KG1 (cell line): ENCODE results near the gene ANO1.

ENCODE experiments used
- DNase-seq: peaks from one replicate; lab custom pipeline; 2025; lab: John Stamatoyannopoulos, UW

The ANO1 gene

DNA sequence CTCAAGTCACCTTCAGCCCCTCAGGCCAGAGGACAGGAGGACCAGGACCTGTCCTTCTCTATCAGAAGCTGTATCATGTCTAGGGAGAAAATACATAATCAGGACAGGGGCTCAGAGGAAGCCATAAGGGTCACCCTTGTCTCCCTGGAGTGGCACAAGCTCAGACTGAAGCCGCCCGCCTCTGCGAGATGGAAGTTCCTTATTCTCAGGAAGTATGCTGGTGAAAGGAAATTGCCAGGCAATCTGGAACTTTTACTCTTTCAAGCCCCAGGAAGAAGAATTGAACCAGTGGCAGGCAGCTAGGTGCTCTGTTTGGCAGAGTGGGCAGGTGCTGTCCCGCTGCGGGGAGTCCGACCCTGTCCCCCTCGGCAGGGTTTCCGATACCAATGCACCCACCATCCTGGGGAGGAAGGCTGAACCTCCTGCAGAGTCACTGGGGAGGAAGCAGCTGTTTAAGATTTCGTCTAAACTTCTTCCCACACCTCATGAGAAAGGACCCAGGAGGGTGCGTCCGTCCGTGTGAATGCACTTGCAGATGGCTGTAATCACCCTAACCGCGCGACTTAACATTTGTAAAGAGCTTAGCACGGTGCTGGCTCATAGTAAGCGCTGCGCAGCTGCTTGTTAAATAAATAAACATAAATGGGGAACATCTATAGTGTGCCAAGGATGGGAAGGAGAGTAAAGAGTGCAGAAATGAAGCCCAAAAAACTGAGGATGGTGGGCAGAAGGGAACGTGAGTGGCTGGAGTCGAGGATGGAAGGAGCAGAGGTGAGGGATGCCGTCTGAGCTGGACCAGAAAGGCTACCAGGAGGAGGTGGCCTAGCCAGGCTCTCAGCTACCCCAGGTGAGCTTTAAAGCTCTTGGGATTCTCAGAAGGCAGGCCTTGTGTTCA, 5.0 kb upstream of the ANO1 start:
- DNase-seq, result no peak

DNA sequence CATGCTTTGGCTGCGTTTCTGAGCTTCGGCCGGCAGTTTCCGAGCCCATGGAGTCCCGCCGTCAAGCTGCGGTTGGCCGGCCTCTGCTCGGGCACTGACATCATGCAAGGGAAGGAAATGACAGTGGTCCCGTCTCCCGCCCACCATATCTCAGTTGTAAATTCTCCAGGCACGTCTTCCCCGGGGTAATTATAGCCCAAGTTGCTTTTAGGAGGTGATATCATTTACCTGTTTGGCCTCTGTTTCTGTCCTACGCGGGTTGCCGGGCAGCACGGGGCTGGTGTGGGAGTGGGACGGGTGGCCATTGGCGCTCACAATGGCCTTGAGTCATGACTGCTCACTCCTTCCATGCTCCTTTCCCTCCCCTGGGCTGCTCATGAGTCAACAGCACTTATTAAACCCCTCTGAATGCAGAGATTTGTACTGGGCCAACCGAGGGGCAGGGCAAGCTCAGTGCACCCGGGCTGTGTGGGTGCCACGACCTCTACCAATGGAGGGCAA, 4.2 kb upstream of the ANO1 start:
- DNase-seq, result no peak

DNA sequence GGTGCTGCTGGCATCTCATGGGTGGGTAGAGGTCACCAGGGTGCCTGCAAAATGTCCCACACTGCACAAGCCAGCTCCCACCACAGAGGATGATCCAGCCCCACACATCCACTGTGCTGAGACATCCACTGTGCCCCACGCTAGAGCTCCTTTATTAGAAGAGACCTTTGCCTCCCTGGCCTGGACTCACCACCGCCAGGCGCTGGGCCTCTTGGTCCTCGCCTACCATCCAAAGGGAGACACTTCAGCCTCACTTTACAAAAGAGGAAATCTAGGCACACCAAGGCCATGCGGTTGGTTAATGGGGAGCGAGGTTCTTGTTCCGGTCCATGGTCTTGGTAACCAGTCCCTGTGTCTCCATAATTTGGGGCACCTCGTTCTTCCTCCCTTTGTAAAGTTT, 3.4 kb upstream of the ANO1 start:
- no peak for DNase-seq

DNA sequence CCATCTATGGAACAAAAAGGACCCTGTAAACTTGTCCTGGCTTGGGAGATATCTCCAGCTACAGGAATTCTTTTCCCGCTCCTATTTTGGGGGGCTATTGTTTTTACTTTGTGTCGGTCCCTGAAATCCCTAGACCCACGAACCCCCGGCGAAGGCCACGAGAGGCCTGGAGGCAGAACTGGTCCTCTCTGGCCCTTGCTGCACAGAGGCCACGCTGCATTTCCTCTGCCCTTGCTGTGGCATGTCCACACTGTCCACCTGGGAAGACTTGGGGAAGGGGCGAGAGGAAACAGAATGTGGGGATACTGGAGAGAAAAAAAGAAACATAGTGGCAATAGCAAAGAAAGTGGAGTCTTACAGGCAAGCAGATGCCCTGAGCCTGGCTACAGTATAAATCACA, 2.3 kb upstream of the ANO1 start:
- no peak for DNase-seq

DNA sequence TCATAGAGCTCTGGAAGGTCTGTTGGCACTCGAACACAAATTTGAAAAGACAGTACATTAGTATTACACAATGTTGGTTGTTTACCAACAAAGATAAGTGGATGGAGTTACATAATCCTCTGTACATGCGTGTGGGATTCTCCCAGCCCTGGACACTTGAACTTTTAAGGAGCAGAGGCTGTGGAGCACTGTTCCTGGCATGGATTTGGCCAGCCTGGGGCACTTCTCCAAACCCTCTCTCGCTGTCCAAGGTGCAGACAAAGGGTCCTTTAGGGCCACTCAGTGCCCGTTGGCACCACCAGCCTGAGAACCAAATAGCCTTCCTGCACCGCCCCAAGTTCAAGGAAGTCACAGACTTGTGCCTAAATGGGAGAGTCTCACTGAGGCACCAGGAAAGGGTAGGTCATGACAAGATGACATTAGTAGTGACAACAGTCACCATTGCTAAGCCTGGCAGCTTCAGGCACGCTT, 1.6 kb upstream of the ANO1 start:
- no peak for DNase-seq

DNA sequence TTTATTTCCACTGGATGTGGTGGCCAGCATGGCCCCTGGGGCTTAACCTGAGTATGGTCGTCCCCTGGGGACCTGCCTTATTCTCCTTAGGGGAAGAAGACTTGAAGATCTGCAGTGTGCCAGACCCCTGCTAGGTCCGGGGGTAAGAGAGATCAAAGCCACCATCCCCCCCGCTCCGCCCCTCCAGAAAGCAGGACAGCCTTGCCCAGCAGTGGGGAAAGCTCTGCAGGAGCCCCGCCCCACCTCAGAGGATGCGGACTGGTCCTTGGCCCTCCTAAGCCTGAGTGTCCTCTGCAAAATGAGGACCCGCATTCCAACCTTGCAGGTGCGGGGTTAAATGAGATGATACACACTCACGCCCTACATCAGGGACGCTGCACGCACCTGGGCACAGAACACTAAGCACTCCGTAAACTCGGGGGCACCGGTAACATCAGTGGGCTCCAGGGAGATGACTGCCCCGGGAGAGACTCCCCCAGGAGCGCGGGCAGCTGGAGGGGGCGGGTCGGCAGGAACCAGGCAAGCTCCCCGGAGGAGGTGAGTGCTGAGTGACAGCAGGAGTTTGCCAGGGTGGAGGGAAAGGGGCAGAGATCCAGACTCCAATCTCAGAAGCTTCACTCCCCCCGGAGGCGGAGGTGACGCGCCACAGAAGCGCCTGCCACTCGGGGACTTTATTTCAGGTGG, 564 bp upstream of the ANO1 start:
- DNase-seq, result no peak

DNA sequence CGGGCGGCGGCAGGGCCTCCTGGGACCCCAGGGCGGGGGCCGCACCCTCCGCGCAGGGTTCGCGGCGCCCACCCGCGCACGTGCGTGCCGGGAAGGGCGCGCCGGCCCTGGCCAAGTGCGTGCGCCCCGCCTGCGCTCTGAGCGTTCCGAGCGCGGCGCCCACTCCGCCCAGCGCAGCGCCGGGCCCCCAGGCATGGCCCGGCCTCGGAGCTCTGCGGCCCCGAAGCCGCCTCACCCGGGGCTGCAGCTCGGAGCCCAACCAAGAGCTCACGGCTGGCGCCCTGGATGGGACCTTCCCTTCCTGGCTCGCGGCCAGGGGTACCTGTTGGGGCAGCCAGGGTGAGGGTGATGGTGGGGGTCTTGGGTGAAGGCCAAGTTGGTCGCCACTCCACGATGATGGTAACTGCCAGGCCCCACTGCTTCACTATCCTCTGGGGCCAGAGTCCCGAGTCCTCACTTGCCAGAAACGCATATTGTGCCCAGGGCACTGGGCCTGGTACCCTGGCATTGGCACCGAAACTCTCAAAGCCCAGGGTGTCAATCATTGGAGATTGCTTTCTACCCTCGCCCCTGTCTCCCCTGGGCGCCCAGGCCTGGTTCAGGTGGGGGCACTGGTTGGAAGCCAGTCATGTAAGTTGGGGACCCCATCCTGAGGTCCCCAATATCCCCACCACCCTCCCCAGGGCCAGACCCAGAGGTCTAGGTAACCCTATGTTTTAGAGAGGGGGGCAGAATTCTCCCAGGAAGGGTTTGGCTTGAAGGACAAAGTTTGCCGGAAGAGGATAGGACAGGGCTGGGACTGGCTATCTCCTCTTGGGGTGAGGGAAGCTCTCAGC, 882 bp downstream of the ANO1 start:
- DNase-seq, result no peak

DNA sequence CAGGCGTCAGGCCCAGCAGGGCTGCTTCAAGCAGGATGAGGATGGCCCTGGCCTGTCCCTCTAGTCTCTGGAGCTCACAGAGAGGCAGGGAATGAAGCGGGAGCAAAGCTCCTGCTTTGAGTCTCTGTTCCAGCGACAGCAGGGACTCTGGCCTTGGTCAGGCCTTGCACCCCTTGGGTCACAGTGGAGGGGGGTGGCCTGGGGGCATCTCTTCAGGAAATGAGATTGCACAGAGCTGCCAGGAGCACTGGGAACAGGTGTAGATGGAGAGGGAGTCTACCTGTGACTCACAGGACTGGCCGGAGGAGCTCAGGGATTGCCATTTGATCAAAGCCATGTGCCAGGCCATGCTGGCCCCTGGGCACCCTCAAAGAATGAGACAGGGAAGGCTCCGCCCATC, 1.6 kb downstream of the ANO1 start:
- no peak for DNase-seq

DNA sequence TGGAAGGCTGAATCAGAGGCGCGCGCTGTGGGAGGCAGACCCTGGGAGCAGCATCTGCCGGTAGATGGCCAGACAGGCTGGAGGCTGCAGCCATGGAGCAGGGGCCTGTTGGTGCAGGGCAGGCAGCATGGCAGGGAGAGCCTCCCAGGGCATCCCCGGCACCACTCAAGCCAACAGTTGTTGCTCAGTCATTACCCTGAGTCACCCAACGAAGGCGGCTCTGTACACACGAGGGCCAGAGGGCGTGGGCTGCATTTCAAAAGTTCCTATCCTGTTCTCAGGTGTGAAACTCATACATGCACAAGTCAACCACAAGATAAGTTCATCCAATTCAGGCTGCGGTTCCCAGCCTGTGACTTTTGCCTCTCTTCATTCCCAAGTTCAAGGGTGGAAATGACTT, 2.6 kb downstream of the ANO1 start:
- no peak for DNase-seq

DNA sequence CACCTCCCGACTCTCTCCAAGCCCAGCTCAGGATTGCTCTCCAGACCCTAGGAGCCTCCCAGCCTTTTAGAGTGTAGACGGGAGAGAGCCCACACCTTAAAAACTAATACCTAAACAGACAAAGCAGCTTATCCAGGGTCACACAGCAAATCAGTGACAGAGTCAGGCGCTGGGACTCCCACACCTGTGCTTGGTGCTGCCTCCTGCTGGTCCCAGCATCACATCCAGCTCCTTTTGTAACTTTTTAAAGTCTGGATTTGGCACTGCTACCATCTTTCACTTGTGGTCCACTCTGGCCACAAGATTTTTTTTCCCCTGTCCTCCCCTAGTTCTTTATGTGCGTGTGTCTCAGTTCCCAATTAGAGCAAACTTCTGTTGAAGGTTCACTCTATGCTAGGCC, 4.7 kb downstream of the ANO1 start:
- no peak for DNase-seq

DNA sequence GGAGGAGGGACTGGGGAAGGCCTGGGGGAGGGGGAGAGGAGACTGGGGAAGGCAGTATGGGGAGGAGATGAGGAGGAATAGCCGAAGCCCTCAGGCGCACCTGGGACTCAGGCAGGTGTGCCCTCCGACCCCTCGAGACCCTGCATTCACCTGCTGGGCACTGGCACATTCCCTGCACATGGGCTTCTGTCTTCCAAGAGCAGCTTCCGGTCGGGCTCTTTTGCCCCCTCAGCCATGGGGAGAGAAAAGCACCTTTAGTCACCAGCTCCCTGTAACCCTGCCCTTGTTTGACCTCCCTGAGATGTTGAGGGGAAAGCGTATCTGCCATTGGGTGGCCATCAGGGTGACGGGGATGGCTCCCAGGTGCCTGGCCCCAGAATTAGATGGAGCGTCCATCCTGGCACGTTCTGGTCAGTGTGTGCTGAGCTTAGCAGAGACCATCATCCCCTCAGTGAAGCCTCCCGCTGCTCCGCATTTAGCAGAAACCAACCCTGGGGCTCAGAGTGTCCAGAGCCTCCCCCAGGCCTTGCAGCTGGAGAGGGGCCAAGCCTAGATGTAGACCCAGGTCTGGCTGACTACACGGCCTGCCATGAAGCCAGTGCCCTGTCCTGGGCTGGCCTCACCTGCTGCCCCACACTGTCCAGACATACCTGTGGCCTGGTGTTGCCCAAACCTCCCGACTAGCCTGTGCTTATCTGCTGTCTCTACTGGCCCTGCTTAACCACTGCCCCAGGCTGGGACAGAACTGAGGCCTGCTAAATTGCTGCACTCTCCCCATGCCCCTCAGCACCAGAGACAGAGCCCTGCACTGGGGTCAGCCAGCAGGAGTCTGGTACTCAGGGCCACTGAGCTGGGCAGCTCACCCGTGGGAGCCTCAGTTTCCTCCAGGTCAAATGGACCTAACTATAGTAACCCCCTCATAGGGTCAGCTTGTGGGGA, 6.2 kb downstream of the ANO1 start:
- DNase-seq, result no peak

DNA sequence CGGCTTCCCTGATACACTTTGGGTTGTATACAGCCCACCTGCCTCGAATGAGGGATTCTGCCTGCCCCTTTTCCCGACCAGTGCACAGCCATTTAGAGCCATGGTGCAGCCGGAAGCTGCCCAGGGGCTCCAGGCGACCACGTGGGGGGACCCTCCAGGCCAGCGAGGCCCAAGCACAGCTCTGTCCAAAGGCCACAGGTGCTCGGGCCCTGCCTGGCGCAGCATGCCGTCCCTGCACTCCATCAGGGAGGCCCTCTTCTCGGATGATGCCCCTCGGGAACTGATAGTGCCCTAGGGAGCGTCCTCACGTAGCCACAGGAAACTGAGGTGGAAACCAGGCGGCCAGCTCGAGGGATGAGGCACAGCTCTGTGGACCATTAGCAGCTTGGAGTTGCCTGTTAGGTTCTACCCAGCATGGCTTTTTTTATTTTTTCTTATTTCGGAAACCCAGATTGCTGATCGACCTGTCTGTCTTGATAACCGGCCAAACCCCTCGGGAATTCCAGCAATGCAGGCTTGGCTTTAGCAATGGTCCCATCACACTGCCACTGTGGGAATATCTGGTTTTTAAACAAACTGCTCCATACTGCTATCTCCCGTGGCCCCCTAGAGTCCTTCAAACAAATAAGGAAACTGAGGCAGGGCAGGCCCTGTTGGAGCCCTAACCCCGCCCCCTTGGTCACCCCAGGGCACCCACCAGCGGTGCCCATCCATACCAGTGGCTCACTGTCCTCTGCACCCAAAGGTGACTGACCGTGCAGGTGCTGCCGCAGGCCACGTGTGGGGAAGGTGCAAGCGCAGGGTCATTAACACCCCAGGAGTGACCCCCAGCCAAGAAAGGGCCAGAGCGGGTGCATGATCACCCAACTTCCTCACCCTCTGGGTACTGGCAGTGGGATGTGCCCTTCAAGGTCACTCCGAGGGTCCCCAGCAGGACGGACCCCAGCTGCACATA, 8.0 kb downstream of the ANO1 start:
- DNase-seq, result no peak

DNA sequence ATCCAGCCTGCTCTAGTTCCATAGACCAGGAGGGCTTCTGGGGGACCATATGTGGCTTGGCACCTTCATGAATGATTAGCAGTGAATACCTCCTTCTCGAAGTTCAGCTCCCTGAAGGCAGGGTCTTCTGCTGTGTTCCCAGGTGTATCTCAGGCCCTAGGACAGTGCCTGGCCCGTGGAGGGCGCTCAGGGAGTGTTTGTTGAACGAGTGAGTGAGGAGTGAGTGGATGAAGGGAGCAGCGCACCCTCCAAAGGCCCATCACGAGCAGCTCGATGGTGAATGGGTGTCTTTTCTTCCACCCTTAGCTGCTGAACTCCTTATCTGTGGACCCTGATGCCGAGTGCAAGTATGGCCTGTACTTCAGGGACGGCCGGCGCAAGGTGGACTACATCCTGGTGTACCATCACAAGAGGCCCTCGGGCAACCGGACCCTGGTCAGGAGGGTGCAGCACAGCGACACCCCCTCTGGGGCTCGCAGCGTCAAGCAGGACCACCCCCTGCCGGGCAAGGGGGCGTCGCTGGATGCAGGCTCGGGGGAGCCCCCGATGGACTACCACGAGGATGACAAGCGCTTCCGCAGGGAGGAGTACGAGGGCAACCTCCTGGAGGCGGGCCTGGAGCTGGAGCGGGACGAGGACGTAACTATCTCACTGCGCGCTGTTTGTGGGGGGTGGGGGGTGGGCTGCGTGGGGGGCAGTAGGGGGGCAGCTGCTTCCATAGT, 9.5 kb downstream of the ANO1 start:
- no peak for DNase-seq

DNA sequence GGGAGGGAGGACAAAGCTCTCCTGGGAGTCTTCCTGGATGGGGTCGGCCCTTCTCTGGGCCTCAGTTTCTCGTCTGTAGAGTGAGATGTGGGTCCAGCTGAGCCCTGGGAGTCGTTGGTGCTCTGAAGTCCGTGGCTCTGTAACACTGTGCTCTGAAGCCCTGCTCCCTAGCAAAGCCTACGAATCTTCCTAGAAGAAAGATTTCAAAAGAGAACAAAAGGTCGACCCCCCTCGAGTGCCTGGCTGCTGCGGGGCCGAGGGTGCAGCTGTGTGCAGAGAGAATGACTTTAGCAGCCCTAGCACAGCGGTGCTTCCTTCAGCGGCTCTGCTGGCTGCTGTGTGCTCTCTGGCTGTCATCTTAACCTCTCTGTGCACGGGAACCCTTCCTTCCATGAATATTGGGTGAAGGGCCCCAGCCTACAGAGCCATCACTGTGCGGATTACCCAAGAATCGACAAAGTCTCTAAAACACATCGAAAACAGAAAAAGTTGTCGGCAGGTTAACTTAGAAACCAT, 10.7 kb downstream of the ANO1 start:
- no peak for DNase-seq

DNA sequence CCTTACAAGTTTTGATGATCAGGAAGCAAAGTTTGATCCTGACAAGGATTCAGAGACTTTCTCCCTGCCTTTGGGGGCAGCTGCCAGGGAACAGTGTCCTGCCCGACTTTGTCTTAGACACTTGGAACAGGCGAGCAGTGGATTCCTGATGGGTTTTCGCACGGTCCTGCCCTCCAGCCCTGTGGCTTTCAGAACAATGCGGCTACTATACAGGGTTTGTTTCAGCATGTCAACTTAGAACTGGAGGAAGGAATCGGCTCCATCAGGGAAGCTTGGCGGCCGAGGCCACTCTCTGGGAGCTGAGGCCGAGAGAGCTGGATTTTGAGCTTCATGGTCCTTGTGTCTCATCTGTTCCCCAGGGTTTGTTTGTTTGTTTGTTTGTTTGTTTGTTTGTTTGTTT, 11.5 kb downstream of the ANO1 start:
- DNase-seq, result no peak

DNA sequence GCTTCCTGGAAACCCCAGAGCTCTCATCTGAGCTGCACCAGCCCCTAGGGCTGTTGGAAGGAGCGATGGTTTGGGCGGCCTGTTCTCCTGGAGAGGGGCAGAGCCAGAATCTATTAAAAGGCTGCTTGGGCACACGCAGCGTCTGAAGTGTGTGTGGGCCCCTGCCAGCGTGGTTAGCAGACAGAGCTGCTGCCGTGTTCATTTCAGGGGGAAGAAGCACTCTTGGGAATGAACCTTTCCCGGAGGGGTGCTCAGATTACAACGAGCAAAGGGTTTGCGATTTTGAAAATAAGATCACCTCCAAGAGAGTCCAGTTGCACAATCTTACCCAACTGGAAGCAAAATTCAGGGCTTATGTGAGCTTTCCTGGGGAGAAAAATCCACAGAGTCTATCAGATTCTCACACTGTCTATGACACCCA, 12.9 kb downstream of the ANO1 start:
- no peak for DNase-seq

DNA sequence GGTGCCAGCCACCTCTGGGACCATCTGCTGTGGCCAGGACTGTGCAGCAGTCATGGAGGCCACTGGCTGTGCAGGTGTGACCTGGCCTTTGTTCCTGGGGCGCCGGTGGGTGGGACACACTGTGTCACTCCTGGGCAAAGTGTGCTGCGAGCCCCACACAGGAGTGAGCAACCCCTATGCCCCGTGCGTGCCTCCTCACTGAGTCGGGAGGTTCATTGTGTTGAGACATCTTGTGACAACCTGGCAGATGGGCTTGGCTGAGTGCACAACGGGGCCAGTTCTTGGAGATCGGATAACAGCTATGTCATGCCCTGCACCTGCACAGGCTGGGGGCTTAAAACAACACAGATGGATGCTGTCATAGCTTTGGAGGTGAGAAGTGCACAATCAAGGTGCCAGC, 13.5 kb downstream of the ANO1 start:
- no peak for DNase-seq

DNA sequence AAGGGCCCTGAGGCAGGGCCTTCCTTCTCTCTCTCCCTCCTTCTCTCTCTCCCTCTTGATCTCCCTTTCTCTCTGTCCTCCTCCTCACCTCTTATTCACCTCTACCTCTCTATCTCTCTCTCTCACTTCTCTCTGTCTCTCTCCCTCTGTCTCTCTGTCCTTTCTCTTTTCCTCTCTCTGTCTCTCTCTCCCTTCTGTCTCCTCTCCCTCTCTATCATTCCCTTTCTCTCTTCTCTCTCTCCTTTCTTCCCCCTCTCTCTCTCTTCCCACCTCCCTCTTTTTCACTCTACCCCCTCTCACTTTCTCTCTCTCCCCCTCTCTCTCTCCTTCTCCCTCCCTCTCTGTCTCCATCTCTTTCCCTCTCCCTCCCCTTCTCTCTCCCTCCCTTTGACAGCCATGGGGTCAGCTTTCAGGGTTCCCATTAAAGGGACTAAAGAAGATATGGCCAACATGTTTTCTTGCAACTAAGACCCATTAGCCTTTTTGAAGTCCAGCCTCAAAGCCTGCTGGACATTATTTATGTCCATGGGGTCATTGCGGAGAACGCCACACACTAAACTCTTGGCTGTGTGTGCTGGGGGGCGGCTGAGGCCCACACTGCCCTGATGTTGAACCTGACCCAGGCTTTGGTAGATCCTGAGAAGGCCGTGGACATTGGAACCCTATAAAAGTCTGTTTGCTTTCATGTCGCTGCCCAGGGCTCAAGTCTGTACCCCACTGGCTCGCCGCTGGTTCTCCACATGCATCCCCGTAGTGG, 15.0 kb downstream of the ANO1 start:
- DNase-seq, result no peak
